HG02642 (cell line): ENCODE results near the gene MICAL2.

Experiments
- ATAC-seq: cut with Tn5 transposase; IDR thresholded peaks from one replicate; pipeline ENCODE4 v1.9.1; 2021; ENCODE audit warnings: mild to moderate bottlenecking; ENCODE audit not compliant: unreplicated experiment, poor library complexity

Gene MICAL2

DNA sequence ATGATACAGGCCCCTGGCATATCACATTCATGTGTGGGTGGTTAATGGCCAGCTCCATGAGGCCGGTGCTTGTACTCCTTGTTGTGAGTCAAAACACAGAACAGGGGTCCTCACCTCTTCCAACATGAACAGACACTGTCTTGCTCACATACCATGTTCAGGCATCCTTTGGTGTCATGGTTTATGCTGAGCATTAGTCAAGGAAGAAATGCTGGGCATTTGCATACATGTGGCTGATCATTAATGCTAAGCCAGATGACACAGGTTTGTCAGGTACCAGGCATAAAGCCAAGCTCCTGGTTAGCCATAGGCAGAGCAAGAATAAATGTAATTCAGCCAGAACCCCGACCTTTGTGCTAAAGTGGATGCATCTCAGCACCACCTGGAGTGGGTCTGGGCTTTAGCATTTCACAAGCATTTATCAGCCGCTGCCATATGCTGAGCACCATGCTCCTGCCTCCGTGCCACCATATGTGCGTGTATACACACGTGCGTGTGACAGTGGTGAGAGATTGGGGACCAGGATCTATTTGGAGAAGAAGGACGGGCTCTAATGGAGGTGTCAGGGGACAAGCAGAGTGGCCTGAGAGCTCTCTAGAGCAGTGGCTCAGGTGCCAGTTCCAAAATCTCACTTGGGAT is 55.0 kb downstream of the MICAL2 start:
- no peak for ATAC-seq

DNA sequence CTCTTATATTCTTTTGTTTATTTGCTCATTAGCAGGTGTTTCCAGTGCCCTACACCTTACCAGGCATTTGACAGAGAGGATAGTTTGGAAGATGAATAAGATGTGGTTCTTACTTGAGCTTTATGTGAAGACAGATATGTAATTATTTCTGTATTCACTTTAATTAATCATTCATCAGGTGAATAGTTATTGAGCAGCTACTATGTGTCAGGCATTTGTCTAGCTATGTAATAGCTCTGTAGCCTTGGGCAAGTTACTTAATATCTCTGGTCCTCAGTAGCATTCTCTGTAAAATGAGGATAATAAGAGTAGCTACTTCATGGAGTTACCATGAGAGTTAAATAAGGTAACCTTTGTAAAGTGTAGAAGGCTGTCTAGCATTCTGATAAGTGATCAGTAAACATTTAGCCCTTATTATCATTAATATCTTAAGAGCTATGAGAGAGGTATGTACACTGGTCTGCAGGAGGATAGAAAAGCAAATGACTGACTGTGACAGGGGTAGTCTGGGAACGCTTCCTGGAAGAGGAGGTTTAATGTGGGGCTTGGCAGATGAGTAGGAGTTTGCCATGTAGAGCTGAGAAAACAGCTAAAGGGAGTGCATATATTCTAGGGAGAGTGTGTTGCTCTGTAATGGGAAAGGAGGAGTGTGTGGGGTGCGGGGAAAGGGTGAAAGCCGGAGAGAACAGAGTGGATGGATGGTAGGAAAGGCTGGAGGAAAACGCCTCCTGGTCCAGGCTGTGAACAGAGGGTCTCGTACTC is 56.1 kb downstream of the MICAL2 start:
- no peak for ATAC-seq

- no peak for ATAC-seq
These were observed 56.9 kb downstream of the MICAL2 start for GRCh38 chr11:12167061-12168000.

- ATAC-seq: no peak
These were observed 57.7 kb downstream of the MICAL2 start for GRCh38 chr11:12168114-12168513.

DNA sequence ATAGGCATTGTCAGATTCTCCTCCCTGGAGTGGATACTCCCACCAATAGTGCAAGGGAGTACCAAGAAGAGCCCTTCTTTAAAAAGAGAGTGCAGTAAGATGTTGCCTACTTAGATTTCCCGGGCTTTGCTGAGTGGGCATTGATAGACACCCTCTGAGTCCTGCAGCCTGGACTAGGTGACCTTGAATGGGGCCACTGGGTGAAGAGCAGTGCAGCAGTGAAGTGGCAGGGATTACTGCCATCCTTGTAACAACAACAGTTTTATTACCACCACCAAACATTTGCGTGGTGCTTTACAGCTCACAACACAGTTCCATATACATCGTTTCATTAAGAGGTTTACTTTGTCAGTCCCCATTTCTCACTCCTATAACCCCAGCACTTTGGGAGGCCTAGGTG is 59.4 kb downstream of the MICAL2 start:
- ATAC-seq: no peak

GRCh38 chr11:12170501-12170900 is 60.1 kb downstream of the MICAL2 start:
- ATAC-seq: no peak

DNA sequence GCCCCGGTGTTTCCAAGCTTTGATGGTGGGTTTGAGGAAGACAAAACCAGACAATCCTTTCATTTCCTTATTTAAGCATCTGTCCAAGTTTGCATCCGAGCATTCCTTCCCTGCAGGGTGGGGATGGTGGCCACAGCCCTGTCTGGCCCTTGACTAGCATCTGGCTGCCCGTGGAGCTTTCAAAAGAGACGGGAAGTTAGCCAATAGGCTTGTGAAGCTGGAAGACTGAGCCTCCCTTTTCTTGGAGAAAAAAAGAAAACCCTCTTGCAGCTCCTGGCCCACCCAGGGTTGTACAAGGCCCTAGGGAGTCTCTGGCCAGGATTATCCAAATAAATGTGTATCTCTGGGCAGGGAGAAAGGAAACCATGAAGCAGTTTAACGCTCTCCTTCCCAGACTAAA is 60.6 kb downstream of the MICAL2 start:
- no peak for ATAC-seq

GRCh38 chr11:12171921-12172320 is 61.5 kb downstream of the MICAL2 start:
- no peak for ATAC-seq

DNA sequence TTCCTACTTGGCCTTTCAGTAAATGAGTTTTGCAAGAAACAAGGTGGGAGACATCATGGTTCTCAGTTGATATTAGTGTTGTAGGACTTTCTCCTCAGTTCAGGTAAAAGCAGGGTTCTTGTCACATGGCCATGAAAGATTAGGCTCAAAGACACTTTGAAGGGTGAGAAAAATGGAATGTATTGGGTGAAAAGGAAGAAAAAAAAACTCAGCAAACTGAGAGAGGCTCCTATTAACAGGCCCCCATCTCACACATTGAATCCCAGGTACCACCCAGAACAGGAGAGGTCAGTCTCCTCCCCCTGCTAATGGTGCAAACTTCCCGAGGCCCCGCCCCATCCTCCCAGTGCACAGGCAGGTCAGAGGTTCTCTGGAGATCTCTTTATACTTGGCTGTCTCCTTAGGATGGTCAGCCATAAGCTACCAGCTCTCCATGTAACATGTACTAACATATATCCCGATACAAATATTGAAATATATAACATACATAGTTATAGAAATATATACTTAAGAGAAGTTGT is 62.2 kb downstream of the MICAL2 start:
- no peak for ATAC-seq

- ATAC-seq: no peak
These were observed 62.7 kb downstream of the MICAL2 start for GRCh38 chr11:12173111-12173510.

DNA sequence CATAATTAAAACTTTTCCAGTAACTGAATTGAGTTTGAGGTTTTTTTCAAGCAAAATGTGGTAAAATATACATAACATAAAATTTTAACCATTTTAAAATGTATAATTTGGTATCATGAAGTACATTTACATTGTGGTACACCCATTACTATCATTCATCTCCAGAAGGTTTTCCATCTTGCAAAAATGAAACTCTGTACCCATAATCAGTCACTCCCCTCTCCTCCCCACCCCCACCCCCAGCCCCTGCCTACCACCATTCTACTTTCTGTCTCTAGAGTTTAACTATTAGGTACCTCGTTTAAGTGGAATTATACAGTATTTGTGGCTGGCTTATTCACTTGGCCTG is 63.7 kb downstream of the MICAL2 start:
- peak; percentile 34 for ATAC-seq

GRCh38 chr11:12174477-12175143 is 64.2 kb downstream of the MICAL2 start:
- ATAC-seq: peak; percentile 76

DNA sequence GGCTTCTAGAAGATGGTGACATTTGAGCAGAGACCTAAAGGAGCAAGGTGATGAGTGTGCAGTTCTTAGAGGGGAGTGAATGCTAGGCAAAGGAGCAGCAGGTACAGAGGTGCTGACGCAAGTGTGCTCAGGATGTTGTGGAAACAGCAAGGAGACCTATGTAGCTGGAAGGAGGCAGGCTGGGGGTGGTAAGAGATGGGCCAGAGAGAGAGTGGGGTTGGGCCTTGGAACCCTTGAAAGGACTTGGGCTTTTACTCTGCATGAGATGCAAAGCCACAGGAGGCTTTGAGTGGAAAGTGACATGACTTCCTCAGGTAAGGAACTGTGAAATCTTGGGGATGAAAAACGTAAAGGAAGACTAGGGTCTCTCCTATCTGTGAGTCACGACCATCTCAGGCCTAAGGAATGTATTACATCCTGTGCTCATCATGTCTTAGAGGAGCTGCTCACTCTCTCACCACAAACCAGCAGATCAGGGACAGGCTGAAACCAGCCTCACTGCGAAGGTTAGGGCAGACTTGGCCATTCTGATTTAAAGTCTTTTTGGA is 65.4 kb downstream of the MICAL2 start:
- no peak for ATAC-seq

DNA sequence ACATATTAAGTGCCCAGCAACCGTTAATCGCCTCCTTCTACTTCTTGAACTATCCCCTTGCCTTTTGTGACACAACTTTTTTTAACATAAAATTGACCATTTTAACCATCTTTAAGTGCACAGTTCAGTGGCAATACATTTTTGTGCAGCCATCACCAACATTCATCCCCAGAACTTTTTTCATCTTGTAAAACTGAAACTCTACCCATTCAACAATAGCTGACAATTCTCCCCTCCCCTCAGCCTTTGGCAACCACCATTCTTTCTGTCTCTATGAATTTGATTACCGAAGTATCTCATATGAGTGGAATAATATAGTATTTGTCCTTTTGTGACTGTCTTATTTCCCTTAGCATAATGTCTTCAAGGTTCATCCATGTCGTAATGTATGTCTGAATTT is 66.0 kb downstream of the MICAL2 start:
- no peak for ATAC-seq

DNA sequence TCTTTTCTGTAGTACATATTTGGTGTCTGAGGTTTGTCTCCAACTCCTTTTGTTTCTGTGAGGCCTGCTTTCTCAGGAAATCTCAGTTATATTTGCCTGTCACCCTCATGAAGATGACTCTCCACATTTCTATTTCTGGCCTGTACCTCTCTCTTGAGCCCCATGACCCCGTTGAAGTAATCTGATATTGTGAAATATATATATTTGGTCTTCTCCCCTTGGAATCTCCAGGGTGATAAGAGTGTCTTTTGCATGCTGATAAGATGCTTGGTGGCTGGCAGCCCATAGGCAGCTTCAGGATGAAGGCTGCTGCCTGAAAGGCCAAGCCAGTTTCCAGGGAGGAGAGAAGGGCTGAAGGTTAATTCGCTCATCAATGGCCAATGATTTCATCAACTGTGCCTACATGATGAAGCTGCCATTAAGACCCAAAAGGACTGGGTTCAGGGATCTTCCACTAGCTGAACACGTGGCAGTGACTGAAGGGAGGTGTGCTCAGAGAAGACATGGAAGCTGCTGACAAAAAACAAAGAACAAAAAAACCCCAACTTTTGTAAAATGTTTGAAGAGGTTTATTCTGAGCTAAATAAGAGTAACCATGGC is 67.4 kb downstream of the MICAL2 start:
- ATAC-seq: no peak

GRCh38 chr11:12179019-12179418 is 68.6 kb downstream of the MICAL2 start:
- no peak for ATAC-seq

- no peak for ATAC-seq
These were observed 69.1 kb downstream of the MICAL2 start for GRCh38 chr11:12179531-12179930.

GRCh38 chr11:12180257-12181205 is 70.1 kb downstream of the MICAL2 start:
- ATAC-seq: no peak

GRCh38 chr11:12182302-12182675 is 71.9 kb downstream of the MICAL2 start:
- no peak for ATAC-seq
